Peyer's patch (tissue), 4 donors: ENCODE results near the gene CD28.

Experiments
- CTCF ChIP-seq, 6 experiments: fragments of 450-650 bp in 4 of 6; fragments of 200-600 bp in 2 of 6; sonication (generic) in 1 of 6; IDR thresholded peaks; one replicate each; pipeline ENCODE4 v1.5.1; 2017 to 2019; ENCODE audit warnings: antibody characterized with exemption in 6 of 6, mild to moderate bottlenecking in 3 of 6, moderate library complexity in 1 of 6
- POLR2A ChIP-seq, 2 donors: fragments of 450-650 bp; IDR thresholded peaks; one replicate each; pipeline ENCODE4 v1.5.1; 2017; ENCODE audit warnings: antibody characterized with exemption in 2 of 2, mild to moderate bottlenecking in 2 of 2, moderate library complexity in 2 of 2

GRCh38 chr2:203737360-203737759 is 30.9 kb downstream of the CD28 start:
- TF ChIP-seq POLR2A (IDR thresholded peaks at IDR 0.05) (no peak), CTCF (IDR thresholded peaks at IDR 0.05) (no peak)
